Activated naive CD8-positive, alpha-beta T cell treated with anti-CD3 and anti-CD28 coated beads, Interleukin-2, amount 10 ng/mL, durations not matched to agents 7 days and 5 days (primary cell): ENCODE data around the gene NPHP4. TPM values are rescaled to one million over a fixed set of nuclear protein-coding genes. Genes with fewer than 3 reads are reported as not detected.
A peak's percentile ranks its signal among the peaks of the same experiment; 100 is the strongest.

Experiments used
- ATAC-seq: fragments of 150-1000 bp; cut with Tn5 transposase; one replicate; pipeline ENCODE4 v1.10.0; 2021; ENCODE audit warnings: low read depth, moderate library complexity
- POLR2A ChIA-PET: fragments of 350-600 bp; sonication (Branson Sonifier 250); formaldehyde crosslinking; loops from one replicate; lab custom pipeline; 2021; ENCODE audit warnings: antibody characterized with exemption; lab: Charles Lee
- DNase-seq: peaks from one replicate; pipeline ENCODE4 v3.0.0; 2021
- H3K27ac Mint-ChIP-seq: one replicate; pipeline ENCODE4 v1.8.0; 2022; ENCODE audit warnings: mild to moderate bottlenecking, mixed read lengths
- H3K27me3 Mint-ChIP-seq: one replicate; pipeline ENCODE4 v1.8.0; 2022; ENCODE audit warnings: mild to moderate bottlenecking, moderate library complexity, mixed read lengths
- H3K36me3 Mint-ChIP-seq: one replicate; pipeline ENCODE4 v1.8.0; 2021; ENCODE audit warnings: mild to moderate bottlenecking, mixed read lengths
- H3K4me1 Mint-ChIP-seq: one replicate; pipeline ENCODE4 v1.8.0; 2021; ENCODE audit warnings: mixed read lengths
- H3K4me3 Mint-ChIP-seq: one replicate; pipeline ENCODE4 v1.8.0; 2022; ENCODE audit warnings: mild to moderate bottlenecking, moderate library complexity, mixed read lengths
- H3K9me3 Mint-ChIP-seq: one replicate; pipeline ENCODE4 v1.8.0; 2021; ENCODE audit warnings: mixed read lengths
- total RNA-seq, 2 experiments: library from RNA; stranded (reverse); gene quantifications; one replicate each; pipeline ENCODE4 v1.2.3, GENCODE V29; 2021

The NPHP4 gene
- total RNA-seq, 2 experiments from 2014 or later: 16.4 to 17.5 TPM

GRCh38 chr1:5834477-5835178 lies 157.6 kb downstream of the NPHP4 start:
- Mint-ChIP-seq H3K4me1 (no peaks in the 10 kb centered on the region), H3K27me3 (peaks cover 6% of the 10 kb centered on the region), H3K4me3 (no peak overlapping the region), H3K27ac (no peak overlapping the region), H3K36me3 (no peaks in the 10 kb centered on the region), H3K9me3 (peaks cover under 1% of the 10 kb centered on the region)
- DNase-seq (no peak), ATAC-seq (no peak)
- POLR2A ChIA-PET: no interaction called here

- H3K27me3 Mint-ChIP-seq: peaks cover 6% of the 10 kb centered on the region
- peaks cover 4% of the 10 kb centered on the region for H3K9me3 Mint-ChIP-seq
- H3K4me1 Mint-ChIP-seq: no peaks in the 10 kb centered on the region
- DNase-seq (no peak), ATAC-seq (no peak)
- no peaks in the 10 kb centered on the region for H3K36me3 Mint-ChIP-seq
- H3K4me3 Mint-ChIP-seq: no peak overlapping the region
- H3K27ac Mint-ChIP-seq: no peak overlapping the region
- POLR2A ChIA-PET: no interaction called here
Observed at GRCh38 chr1:5833911-5834310, 158.3 kb downstream of the NPHP4 start.

GRCh38 chr1:5832916-5833895 lies 159.0 kb downstream of the NPHP4 start:
- POLR2A ChIA-PET: no interaction called here
- Mint-ChIP-seq H3K4me3 (no peak overlapping the region), H3K27me3 (peaks cover 6% of the 10 kb centered on the region), H3K9me3 (peaks cover 4% of the 10 kb centered on the region), H3K36me3 (no peaks in the 10 kb centered on the region), H3K4me1 (no peaks in the 10 kb centered on the region), H3K27ac (no peak overlapping the region)
- DNase-seq: no peak
- no peak for ATAC-seq

- no peak for ATAC-seq
- peaks cover 4% of the 10 kb centered on the region for H3K9me3 Mint-ChIP-seq
- peaks cover 8% of the 10 kb centered on the region for H3K27me3 Mint-ChIP-seq
- H3K36me3 Mint-ChIP-seq: no peaks in the 10 kb centered on the region
- POLR2A ChIA-PET: no interaction called here
- no peak overlapping the region for H3K27ac Mint-ChIP-seq
- H3K4me3 Mint-ChIP-seq: no peak overlapping the region
- DNase-seq: no peak
- no peaks in the 10 kb centered on the region for H3K4me1 Mint-ChIP-seq
Observed at GRCh38 chr1:5831600-5832335, 160.5 kb downstream of the NPHP4 start.

GRCh38 chr1:5830771-5831599 lies 161.2 kb downstream of the NPHP4 start:
- no peak overlapping the region for H3K4me3 Mint-ChIP-seq

GRCh38 chr1:5829414-5829813 lies 162.8 kb downstream of the NPHP4 start:
- DNase-seq (no peak), ATAC-seq (no peak)
- POLR2A ChIA-PET: no interaction called here
- Mint-ChIP-seq H3K9me3 (peaks cover 4% of the 10 kb centered on the region), H3K4me3 (no peak overlapping the region), H3K4me1 (no peaks in the 10 kb centered on the region), H3K27ac (no peak overlapping the region), H3K36me3 (no peaks in the 10 kb centered on the region), H3K27me3 (peaks cover 8% of the 10 kb centered on the region)

More at GRCh38 chr1:5830771-5831599, 161.2 kb downstream of the NPHP4 start:
- POLR2A ChIA-PET: no interaction called here
- no peak for ATAC-seq
- Mint-ChIP-seq H3K9me3 (peaks cover 4% of the 10 kb centered on the region), H3K27me3 (peaks cover 10% of the 10 kb centered on the region), H3K27ac (no peak overlapping the region), H3K36me3 (no peaks in the 10 kb centered on the region), H3K4me1 (no peaks in the 10 kb centered on the region)
- DNase-seq: no peak

GRCh38 chr1:5828308-5828935 lies 163.8 kb downstream of the NPHP4 start:
- H3K4me1 Mint-ChIP-seq: no peaks in the 10 kb centered on the region
- no peak overlapping the region for H3K27ac Mint-ChIP-seq
- POLR2A ChIA-PET: no interaction called here
- peaks cover 8% of the 10 kb centered on the region for H3K27me3 Mint-ChIP-seq
- H3K9me3 Mint-ChIP-seq: peaks cover 6% of the 10 kb centered on the region
- H3K36me3 Mint-ChIP-seq: no peaks in the 10 kb centered on the region
- DNase-seq: no peak
- H3K4me3 Mint-ChIP-seq: no peak overlapping the region
- ATAC-seq: no peak

- Mint-ChIP-seq H3K4me3 (no peak overlapping the region), H3K36me3 (no peaks in the 10 kb centered on the region), H3K9me3 (peaks cover 6% of the 10 kb centered on the region), H3K27me3 (peaks cover 8% of the 10 kb centered on the region), H3K27ac (no peak overlapping the region), H3K4me1 (no peaks in the 10 kb centered on the region)
- POLR2A ChIA-PET: no interaction called here
- DNase-seq (no peak), ATAC-seq (no peak)
Observed at GRCh38 chr1:5827516-5827915, 164.7 kb downstream of the NPHP4 start.

GRCh38 chr1:5826601-5827000 lies 165.6 kb downstream of the NPHP4 start:
- Mint-ChIP-seq H3K9me3 (peaks cover 6% of the 10 kb centered on the region), H3K4me1 (no peaks in the 10 kb centered on the region), H3K36me3 (no peaks in the 10 kb centered on the region), H3K27me3 (peaks cover 10% of the 10 kb centered on the region), H3K4me3 (no peak overlapping the region), H3K27ac (no peak overlapping the region)
- DNase-seq: no peak
- no peak for ATAC-seq
- POLR2A ChIA-PET: no interaction called here

GRCh38 chr1:5822726-5823125 lies 169.5 kb downstream of the NPHP4 start:
- H3K27ac Mint-ChIP-seq: no peak overlapping the region
- no peak overlapping the region for H3K4me3 Mint-ChIP-seq
- ATAC-seq (no peak), DNase-seq (peak; percentile 6)
- POLR2A ChIA-PET: no interaction called here
- H3K9me3 Mint-ChIP-seq: peaks cover 2% of the 10 kb centered on the region
- H3K4me1 Mint-ChIP-seq: no peaks in the 10 kb centered on the region
- H3K36me3 Mint-ChIP-seq: no peaks in the 10 kb centered on the region
- peaks cover 10% of the 10 kb centered on the region for H3K27me3 Mint-ChIP-seq

GRCh38 chr1:5822266-5822665 lies 170.0 kb downstream of the NPHP4 start:
- Mint-ChIP-seq H3K27me3 (peaks cover 9% of the 10 kb centered on the region), H3K9me3 (peaks cover 2% of the 10 kb centered on the region), H3K36me3 (no peaks in the 10 kb centered on the region), H3K4me1 (no peaks in the 10 kb centered on the region), H3K27ac (no peak overlapping the region), H3K4me3 (no peak overlapping the region)
- no peak for DNase-seq
- no peak for ATAC-seq
- POLR2A ChIA-PET: no interaction called here

GRCh38 chr1:5821540-5822176 lies 170.6 kb downstream of the NPHP4 start:
- ATAC-seq: no peak
- Mint-ChIP-seq H3K4me1 (no peaks in the 10 kb centered on the region), H3K4me3 (no peak overlapping the region), H3K27me3 (peaks cover 8% of the 10 kb centered on the region), H3K9me3 (peaks cover 2% of the 10 kb centered on the region), H3K27ac (no peak overlapping the region), H3K36me3 (no peaks in the 10 kb centered on the region)
- POLR2A ChIA-PET: no interaction called here
- DNase-seq: peak; percentile 16
